Measurements from ENCODE around the gene CYP27C1. TPM values are rescaled to one million over a fixed set of nuclear protein-coding genes. Genes with fewer than 3 reads are reported as not detected.

CYP27C1 gene
- total RNA-seq, 4 donors from 2014 or later = under 0.01 to 0.26 TPM; not detected in 2

DNA sequence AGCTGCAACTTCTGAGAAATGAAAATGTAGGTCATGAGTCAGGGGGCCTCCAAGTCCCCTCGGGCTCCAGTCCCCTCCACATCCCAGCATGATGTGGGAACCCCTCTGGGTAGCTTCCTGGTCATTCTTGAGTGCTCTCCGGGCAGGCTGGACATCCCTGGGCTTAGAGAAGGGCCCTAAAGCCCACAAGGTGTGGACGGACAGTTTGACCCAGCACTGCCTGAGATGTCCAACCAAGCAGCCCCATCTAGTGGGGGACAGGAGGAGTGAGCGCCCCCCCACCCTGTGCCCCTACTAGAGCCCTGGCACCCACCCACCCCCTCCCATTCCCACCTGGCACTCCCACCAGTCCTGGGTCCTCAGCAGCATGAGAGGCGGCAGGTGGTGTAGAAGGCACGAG is 46.0 kb downstream of the CYP27C1 start:
- Histone ChIP-seq H3K27ac (replicated peaks in 1 of 4) (peak overlapping the region in 2 of 4 donors; percentile 69 to 83), H3K4me3 (no peak overlapping the region), H3K4me1 (peaks cover 19 to 48% (median 42%) of the 10 kb centered on the region in 4 donors), H3K36me3 (no peaks in the 10 kb centered on the region), H3K9me3 (no peaks in the 10 kb centered on the region), H3K27me3 (no peaks in the 10 kb centered on the region)
- intact Hi-C loops (cut with DNase I) = loop anchor here (10.0 kb wide), 1 partner anchor 109 kb away; no protein-coding TSS in a partner anchor
- no peak for DNase-seq (ENCODE audit: extremely low spot score)
- TF ChIP-seq, protein P1, sequence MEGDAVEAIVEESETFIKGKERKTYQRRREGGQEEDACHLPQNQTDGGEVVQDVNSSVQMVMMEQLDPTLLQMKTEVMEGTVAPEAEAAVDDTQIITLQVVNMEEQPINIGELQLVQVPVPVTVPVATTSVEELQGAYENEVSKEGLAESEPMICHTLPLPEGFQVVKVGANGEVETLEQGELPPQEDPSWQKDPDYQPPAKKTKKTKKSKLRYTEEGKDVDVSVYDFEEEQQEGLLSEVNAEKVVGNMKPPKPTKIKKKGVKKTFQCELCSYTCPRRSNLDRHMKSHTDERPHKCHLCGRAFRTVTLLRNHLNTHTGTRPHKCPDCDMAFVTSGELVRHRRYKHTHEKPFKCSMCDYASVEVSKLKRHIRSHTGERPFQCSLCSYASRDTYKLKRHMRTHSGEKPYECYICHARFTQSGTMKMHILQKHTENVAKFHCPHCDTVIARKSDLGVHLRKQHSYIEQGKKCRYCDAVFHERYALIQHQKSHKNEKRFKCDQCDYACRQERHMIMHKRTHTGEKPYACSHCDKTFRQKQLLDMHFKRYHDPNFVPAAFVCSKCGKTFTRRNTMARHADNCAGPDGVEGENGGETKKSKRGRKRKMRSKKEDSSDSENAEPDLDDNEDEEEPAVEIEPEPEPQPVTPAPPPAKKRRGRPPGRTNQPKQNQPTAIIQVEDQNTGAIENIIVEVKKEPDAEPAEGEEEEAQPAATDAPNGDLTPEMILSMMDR (IDR thresholded peaks at IDR 0.05) = peak in 2 of 3 experiments; percentile 23 to 37
- no peak for TF ChIP-seq POLR2A (IDR thresholded peaks at IDR 0.05; ENCODE audit: low read depth)
- no peak for TF ChIP-seq EP300 (IDR thresholded peaks at IDR 0.05)
- TF ChIP-seq POLR2AphosphoS5 (IDR thresholded peaks at IDR 0.05) = no peak
- 39% methylated on average over 3 of the region's 6 CpGs for WGBS

DNA sequence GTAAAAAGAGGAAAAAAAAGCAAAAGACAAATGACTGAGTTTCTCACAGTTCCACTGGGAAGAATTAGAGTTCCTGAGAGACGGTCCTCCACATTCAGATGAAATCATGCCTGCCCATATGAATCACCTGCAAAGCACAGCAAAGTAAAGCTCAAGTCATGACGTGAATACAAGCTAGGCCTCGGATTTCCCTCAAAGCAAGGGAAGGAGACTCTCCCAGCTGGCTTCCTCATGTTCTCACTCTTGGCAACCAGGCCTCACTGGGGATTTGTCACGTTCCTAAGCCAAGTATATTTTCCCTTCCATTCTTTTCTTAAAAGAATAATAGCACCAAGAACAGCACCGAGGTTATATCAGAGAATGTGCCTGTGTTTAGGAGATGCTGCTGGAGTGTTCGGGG is 47.0 kb downstream of the CYP27C1 start:
- DNase-seq (ENCODE audit: extremely low spot score) = no peak
- H3K4me1 ChIP-seq = peaks cover 19 to 48% (median 42%) of the 10 kb centered on the region in 4 donors
- no peaks in the 10 kb centered on the region for H3K9me3 ChIP-seq
- H3K27ac ChIP-seq (replicated peaks in 1 of 4) = peak overlapping the region in 2 of 4 donors; percentile 22 to 30
- H3K36me3 ChIP-seq = no peaks in the 10 kb centered on the region
- TF ChIP-seq, protein P1 (IDR thresholded peaks at IDR 0.05) = no peak
- TF ChIP-seq POLR2A (IDR thresholded peaks at IDR 0.05; ENCODE audit: low read depth) (no peak), EP300 (IDR thresholded peaks at IDR 0.05) (no peak), POLR2AphosphoS5 (IDR thresholded peaks at IDR 0.05) (peak in 1 of 2 donors; percentile 22)
- intact Hi-C loops (cut with DNase I) = loop anchor here (10.0 kb wide), 1 partner anchor 108 kb away; no protein-coding TSS in a partner anchor
- no peak overlapping the region for H3K4me3 ChIP-seq
- H3K27me3 ChIP-seq = no peaks in the 10 kb centered on the region
- WGBS = 35% methylated on average over 6 of the region's 6 CpGs

DNA sequence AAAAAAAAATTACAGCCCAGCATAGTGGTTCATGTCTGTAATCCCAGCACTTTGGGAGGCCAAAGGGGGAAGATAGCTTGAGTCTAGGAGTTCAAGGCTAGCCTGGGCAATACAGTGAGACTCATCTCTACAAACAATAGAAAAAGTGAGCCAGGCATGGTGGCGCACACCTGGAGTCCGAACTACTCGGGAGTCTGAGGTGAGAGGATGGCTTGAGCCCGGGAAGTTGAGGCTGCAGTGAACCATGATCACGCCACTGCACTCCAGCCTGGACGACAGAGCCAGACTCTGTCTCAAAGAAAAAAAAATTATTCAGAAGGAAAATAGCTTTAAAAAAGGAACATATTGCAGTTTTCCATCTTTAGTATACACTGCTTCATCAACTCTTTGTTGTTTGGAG is 47.8 kb downstream of the CYP27C1 start:
- WGBS = 98% methylated on average over 6 of the region's 6 CpGs
- H3K27ac ChIP-seq (replicated peaks in 1 of 4) = no peak overlapping the region
- DNase-seq (ENCODE audit: extremely low spot score) = no peak
- no peaks in the 10 kb centered on the region for H3K27me3 ChIP-seq
- H3K4me1 ChIP-seq = peaks cover 19 to 47% (median 40%) of the 10 kb centered on the region in 4 donors
- no peaks in the 10 kb centered on the region for H3K36me3 ChIP-seq
- intact Hi-C loops (cut with DNase I) = loop anchor here (10.0 kb wide), 1 partner anchor 108 kb away; no protein-coding TSS in a partner anchor
- no peak overlapping the region for H3K4me3 ChIP-seq
- no peaks in the 10 kb centered on the region for H3K9me3 ChIP-seq
- TF ChIP-seq POLR2A (IDR thresholded peaks at IDR 0.05; ENCODE audit: low read depth) (no peak), EP300 (IDR thresholded peaks at IDR 0.05) (no peak), POLR2AphosphoS5 (IDR thresholded peaks at IDR 0.05) (no peak)
- TF ChIP-seq, protein P1 (IDR thresholded peaks at IDR 0.05) = no peak

DNA sequence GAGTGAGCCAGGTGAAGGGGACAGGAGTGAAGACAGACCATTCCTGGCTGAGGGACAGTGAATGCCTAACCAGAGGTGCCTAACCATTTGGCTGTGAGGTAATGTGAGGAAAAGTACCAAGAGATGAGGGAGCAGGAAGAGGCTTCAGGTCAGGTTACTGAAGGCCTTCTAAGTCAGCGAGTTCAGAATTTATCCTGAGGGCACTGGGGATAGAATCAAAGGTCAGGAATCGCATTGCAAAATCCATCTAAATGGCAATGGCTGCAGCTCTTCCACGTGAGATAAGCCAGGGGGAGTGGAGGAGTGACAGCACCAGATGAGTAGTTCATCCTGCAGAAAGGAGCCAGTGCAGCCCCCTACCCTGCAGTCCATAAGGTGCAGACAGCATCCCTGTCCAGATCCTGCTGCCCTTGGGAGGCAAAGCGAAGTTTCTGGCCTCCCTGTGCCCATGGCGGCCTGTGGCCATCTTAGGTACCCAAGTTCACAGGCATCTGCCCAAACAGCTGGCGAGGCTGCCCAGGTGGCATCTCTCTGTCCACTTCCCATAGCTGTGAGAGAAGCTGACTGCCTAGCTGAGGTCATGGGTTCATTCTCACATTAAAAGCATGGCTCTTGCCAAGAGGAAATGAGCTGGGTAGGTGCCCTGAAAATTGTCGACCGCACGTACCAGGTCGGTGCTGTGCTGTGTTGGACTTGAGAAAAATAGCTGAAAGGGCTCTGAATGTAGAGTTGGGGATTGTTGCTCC is 49.5 kb downstream of the CYP27C1 start:
- H3K9me3 ChIP-seq = no peaks in the 10 kb centered on the region
- intact Hi-C loops (cut with DNase I) = loop anchor here (10.0 kb wide), 1 partner anchor 106 kb away; no protein-coding TSS in a partner anchor
- no peaks in the 10 kb centered on the region for H3K27me3 ChIP-seq
- DNase-seq (ENCODE audit: extremely low spot score) = no peak
- peaks cover 11 to 30% (median 25%) of the 10 kb centered on the region in 4 donors for H3K4me1 ChIP-seq
- no peak overlapping the region for H3K4me3 ChIP-seq
- WGBS = 74% methylated on average over 7 of the region's 10 CpGs
- no peak overlapping the region for H3K27ac ChIP-seq (replicated peaks in 1 of 4)
- no peaks in the 10 kb centered on the region for H3K36me3 ChIP-seq
- TF ChIP-seq EP300 (IDR thresholded peaks at IDR 0.05) = no peak
- TF ChIP-seq, protein P1 (IDR thresholded peaks at IDR 0.05) = no peak
- no peak for TF ChIP-seq POLR2A (IDR thresholded peaks at IDR 0.05; ENCODE audit: low read depth)
- TF ChIP-seq POLR2AphosphoS5 (IDR thresholded peaks at IDR 0.05) = no peak

All from esophagus muscularis mucosa (tissue), 4 donors.